Adrenal gland (tissue), 12 donors: ENCODE measurements around the gene PCNX2. TPM values are rescaled to one million over a fixed set of nuclear protein-coding genes. Genes with fewer than 3 reads are reported as not detected.

Experiments used
- DNase-seq, 7 donors: peaks; one replicate each; pipeline ENCODE4 v3.0.0-alpha.2; 2019 to 2020
- H3K27ac ChIP-seq, 5 donors: fragments of 200-600 bp; sonication (generic) in 4 of 5; 1 replicate in 3 of 5; 2 replicates in 2 of 5; pipeline versions ENCODE4 v1.5.1 to v1.8.0; 2016 to 2020; ENCODE audit warnings: mild to moderate bottlenecking in 1 of 5
- H3K27me3 ChIP-seq: fragments of 200-600 bp; 2 replicates; pipeline ENCODE4 v1.8.0; 2021
- H3K36me3 ChIP-seq, 2 donors: fragments of 200-600 bp; replicated peaks in 1 of 2; 1 replicate in 1 of 2; 2 replicates in 1 of 2; pipeline versions ENCODE4 v1.5.1 to v1.8.0; 2018 to 2022
- H3K4me1 ChIP-seq, 2 donors: fragments of 200-600 bp; replicated peaks in 1 of 2; 1 replicate in 1 of 2; 2 replicates in 1 of 2; pipeline versions ENCODE4 v1.5.1 to v1.8.0; 2018 to 2021
- H3K4me3 ChIP-seq, 4 donors: fragments of 200-600 bp; sonication (generic) in 3 of 4; one replicate each; pipeline ENCODE4 v1.5.1; 2016 to 2018
- H3K9me3 ChIP-seq, 3 donors: fragments of 200-600 bp; sonication (generic) in 1 of 3; replicated peaks in 1 of 3; 1 replicate in 2 of 3; 2 replicates in 1 of 3; pipeline versions ENCODE4 v1.5.1 to v1.8.0; 2016 to 2021
- POLR2A ChIP-seq, 2 donors: fragments of 450-650 bp; IDR thresholded peaks; one replicate each; pipeline ENCODE4 v1.6.1; 2017; ENCODE audit warnings: antibody characterized with exemption in 2 of 2, mild to moderate bottlenecking in 2 of 2, moderate library complexity in 1 of 2
- WGBS, 4 donors: extraction: QIAGEN DNeasy Blood & Tissue Kit in 2 of 4; methylation state at CpG; one replicate each; pipeline versions ENCODE4 v1.1.5 to v1.1.7; 2013 to 2017; 5-methylcytosine and 5-hydroxymethylcytosine counted together
- intact Hi-C, 2 donors: fragments of 100-400 bp; cut with DNase I; formaldehyde crosslinking; loops; one replicate each; pipeline versions ENCODE4 v1.14.1 to v1.15.0; 2022 to 2023
- polyA plus RNA-seq, 3 donors: library from polyadenylated mRNA; stranded (reverse); fragments of 200-250 nt in 2 of 3; fragments of 350-450 nt in 1 of 3; fragmentation: Illumina TruSeq in 1 of 3; extraction: RNeasy Lipid Tissue Mini Kit (QIAGEN cat#74804) in 1 of 3; gene quantifications; one replicate each; pipeline ENCODE4 v1.2.3, GENCODE V29; 2013 to 2014
- total RNA-seq, 9 donors: library from RNA; depleted of rRNA in 4 of 9; stranded (reverse); fragments of >200 nt in 4 of 9; fragments of 120-200 nt in 1 of 9; fragmentation: NEBNext Ultra II Directional in 1 of 9; extraction: Animal tissue kit (Norgen Biotek cat#: 25700) in 1 of 9; gene quantifications; one replicate each; pipeline versions ENCODE4 v1.1.0 to v1.2.4, GENCODE V29; 2013 to 2023
- TF ChIP-seq, protein P1 (sequence below), 6 experiments: fragments of 450-650 bp in 4 of 6; fragments of 200-600 bp in 2 of 6; sonication (generic) in 1 of 6; IDR thresholded peaks; 1 replicate in 5 of 6; 2 replicates in 1 of 6; pipeline versions ENCODE4 v1.5.1 to v1.8.0; 2016 to 2021; ENCODE audit warnings: antibody characterized with exemption in 6 of 6, mild to moderate bottlenecking in 2 of 6, moderate library complexity in 1 of 6
- donor health status: healthy with polysubstance abuse.
- donor health status: Bipolar disorder and iron deficiency.
- donor health status: DM: yes; HTN: yes; CAD: no.
- donor health status: DM: no; HTN: no; CAD: no.
- donor health status: DM: no; HTN: no; CAD: no.
- donor health status: DM: yes; HTN: yes; CAD: no.

PCNX2 gene
- total and polyA plus RNA-seq, 12 donors = 2.2 to 14.5 (median 5.5) TPM

DNA sequence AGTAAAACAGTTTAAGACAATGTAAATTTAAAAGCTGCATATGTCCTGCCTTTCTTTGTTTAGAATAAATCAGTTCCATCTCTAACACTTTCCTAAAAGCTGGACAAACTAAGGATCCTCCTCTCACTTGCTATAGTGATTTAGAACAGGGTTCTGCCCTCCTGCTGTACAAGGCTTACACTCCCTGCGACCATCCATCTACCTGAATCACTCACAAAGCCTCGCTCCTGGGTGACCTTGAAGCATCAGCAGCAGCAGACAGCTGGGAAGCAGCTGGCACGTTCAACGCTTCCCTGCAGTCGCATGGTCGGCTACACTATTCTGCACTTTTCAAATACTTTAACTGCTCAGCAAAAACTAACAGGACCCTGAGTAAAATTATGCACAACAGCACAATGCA is 217.1 kb downstream of the PCNX2 start:
- intact Hi-C loops = no loop called here
- 67 to 76% (median 73%) methylated on average over 6 of the region's 6 CpGs for WGBS, 4 donors
- H3K4me3 ChIP-seq = no peak overlapping the region
- H3K27me3 ChIP-seq = no peaks in the 10 kb centered on the region
- H3K36me3 ChIP-seq = no peaks in the 10 kb centered on the region
- H3K4me1 ChIP-seq = peaks cover 5% of the 10 kb centered on the region in 2 donors
- H3K9me3 ChIP-seq = peaks cover 0 to 6% (median 0%) of the 10 kb centered on the region in 3 donors
- TF ChIP-seq, protein P1, sequence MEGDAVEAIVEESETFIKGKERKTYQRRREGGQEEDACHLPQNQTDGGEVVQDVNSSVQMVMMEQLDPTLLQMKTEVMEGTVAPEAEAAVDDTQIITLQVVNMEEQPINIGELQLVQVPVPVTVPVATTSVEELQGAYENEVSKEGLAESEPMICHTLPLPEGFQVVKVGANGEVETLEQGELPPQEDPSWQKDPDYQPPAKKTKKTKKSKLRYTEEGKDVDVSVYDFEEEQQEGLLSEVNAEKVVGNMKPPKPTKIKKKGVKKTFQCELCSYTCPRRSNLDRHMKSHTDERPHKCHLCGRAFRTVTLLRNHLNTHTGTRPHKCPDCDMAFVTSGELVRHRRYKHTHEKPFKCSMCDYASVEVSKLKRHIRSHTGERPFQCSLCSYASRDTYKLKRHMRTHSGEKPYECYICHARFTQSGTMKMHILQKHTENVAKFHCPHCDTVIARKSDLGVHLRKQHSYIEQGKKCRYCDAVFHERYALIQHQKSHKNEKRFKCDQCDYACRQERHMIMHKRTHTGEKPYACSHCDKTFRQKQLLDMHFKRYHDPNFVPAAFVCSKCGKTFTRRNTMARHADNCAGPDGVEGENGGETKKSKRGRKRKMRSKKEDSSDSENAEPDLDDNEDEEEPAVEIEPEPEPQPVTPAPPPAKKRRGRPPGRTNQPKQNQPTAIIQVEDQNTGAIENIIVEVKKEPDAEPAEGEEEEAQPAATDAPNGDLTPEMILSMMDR (IDR thresholded peaks at IDR 0.05) = no peak
- no peak for TF ChIP-seq POLR2A (IDR thresholded peaks at IDR 0.05)
- H3K27ac ChIP-seq = no peak overlapping the region
- no peak for DNase-seq

DNA sequence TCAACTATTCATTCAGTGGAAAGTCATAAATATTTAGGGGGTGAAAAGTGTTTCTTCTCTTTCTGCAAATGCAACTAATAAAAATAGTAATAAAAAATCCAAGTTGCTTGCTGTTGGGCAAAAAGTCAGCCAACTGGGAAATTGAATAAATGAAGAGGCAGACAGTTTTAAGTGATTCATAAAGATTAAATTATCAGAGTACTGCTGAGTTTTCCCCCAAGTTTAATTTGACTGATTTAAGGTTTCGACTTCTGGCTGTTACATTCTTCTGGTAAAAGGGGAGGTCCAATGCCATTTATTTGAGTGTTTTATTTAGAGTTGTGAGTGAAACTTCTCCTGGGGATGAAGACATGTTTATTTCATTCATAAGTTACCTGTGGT is 219.6 kb downstream of the PCNX2 start:
- H3K27ac ChIP-seq = no peak overlapping the region
- WGBS, 4 donors = 88 to 95% (median 90%) methylated on average over 1 of the region's 1 CpG

DNA sequence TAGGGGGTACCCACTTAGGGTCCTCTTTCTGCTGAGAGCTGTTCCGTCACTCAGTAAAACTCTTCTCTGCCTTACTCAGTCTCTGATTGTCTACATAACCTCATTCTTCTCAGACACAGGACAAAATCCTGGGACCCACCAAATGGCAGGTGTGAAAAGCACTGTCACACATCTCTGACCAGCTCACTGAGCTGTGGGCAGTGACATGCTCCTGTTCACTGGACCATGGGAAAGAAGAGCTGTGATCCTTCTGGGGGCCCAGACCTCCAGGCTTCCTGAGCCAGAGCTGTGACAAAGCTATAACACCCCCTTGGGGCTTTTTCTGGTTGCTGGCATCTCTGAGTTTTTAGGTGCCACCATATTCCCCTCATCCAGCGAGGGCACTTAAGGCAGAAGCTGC is 229.4 kb downstream of the PCNX2 start:
- Histone ChIP-seq H3K4me1 (no peaks in the 10 kb centered on the region), H3K36me3 (no peaks in the 10 kb centered on the region), H3K9me3 (no peaks in the 10 kb centered on the region), H3K27ac (no peak overlapping the region), H3K27me3 (no peaks in the 10 kb centered on the region), H3K4me3 (no peak overlapping the region)
- no peak for DNase-seq
- WGBS, 4 donors = 92 to 100% (median 99%) methylated on average over 2 of the region's 2 CpGs
- intact Hi-C loops = no loop called here
- TF ChIP-seq POLR2A (IDR thresholded peaks at IDR 0.05) = no peak
- TF ChIP-seq, protein P1 (IDR thresholded peaks at IDR 0.05) = no peak

More for the DNA sequence above, 219.6 kb downstream of the PCNX2 start:
- intact Hi-C loops = no loop called here
- Histone ChIP-seq H3K27me3 (no peaks in the 10 kb centered on the region), H3K4me1 (no peaks in the 10 kb centered on the region), H3K36me3 (no peaks in the 10 kb centered on the region), H3K9me3 (peaks cover 0 to 6% (median 0%) of the 10 kb centered on the region in 3 donors), H3K4me3 (no peak overlapping the region)
- TF ChIP-seq, protein P1 (IDR thresholded peaks at IDR 0.05) = no peak
- no peak for TF ChIP-seq POLR2A (IDR thresholded peaks at IDR 0.05)
- no peak for DNase-seq

DNA sequence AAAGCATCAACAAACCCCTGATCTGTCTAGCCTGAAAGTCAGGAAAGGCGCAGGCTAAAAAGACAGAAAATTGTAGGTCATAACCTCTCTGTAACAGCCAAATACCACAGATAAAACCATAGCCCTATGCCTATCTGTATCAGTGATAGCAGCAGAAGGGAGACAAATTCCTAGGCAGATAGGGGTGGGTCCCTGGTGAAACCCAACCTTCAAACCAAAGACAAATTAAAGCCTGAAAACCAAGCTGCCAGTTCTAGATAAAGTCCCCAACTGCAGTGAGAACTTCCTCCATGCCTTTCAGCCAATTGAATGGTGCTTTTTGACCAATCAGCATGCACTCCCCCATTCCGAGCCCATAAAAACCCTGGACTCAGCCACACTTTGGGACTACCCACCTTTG is 229.8 kb downstream of the PCNX2 start:
- 85 to 96% (median 95%) methylated on average over 2 of the region's 2 CpGs for WGBS, 4 donors

More for the DNA sequence above, 229.8 kb downstream of the PCNX2 start:
- Histone ChIP-seq H3K27me3 (no peaks in the 10 kb centered on the region), H3K9me3 (no peaks in the 10 kb centered on the region), H3K36me3 (no peaks in the 10 kb centered on the region), H3K4me3 (no peak overlapping the region), H3K4me1 (no peaks in the 10 kb centered on the region), H3K27ac (no peak overlapping the region)
- DNase-seq = no peak
- intact Hi-C loops = no loop called here
- TF ChIP-seq POLR2A (IDR thresholded peaks at IDR 0.05) = no peak
- TF ChIP-seq, protein P1 (IDR thresholded peaks at IDR 0.05) = no peak
